Measurements from ENCODE around the gene COL6A1.

COL6A1 gene

DNA sequence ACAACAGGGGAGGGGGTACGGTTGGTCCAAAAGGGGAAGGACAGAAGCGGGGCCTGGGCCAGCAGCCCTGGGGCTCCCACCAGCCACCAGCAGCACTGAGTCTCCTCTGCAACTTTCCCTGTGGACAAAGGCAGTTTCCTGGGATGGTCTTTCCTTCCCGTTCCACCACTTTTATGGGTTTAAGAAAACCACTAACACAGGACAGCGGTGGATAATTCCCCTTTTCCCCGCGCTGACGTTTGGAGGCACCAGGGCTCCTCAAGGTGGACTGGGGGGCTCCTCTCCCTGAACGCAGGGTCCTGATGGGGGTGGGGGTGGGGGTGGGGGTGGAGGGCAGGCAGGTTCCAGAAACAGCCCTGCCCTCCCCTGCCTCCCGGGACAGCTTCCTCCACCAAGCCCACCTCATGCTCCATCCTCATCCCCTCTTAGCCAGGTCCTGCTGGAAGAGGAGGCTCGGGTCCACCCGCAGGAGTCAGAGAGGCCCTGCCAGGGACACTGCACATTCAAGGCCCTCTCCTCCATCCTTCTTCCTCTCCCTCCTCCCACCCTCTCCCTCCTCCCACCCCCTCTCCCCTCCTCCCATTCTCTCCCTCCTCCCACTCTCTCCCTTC is 4.8 kb upstream of the COL6A1 start:
- TF ChIP-seq POLR2AphosphoS5 (IDR thresholded peaks at IDR 0.05; ENCODE audit: low read depth, low read length) (no peak), SIN3A (IDR thresholded peaks at IDR 0.05; ENCODE audit: borderline replicate concordance, insufficient read depth, low read length) (no peak), FOXP2 (optimal IDR thresholded peaks at IDR 0.05; ENCODE audit: borderline replicate concordance, extremely low read depth, extremely low read length, insufficient read depth) (no peak), TAF1 (IDR thresholded peaks at IDR 0.05; ENCODE audit: borderline replicate concordance, insufficient read depth, low read length) (no peak)
- TF ChIP-seq, protein P1, sequence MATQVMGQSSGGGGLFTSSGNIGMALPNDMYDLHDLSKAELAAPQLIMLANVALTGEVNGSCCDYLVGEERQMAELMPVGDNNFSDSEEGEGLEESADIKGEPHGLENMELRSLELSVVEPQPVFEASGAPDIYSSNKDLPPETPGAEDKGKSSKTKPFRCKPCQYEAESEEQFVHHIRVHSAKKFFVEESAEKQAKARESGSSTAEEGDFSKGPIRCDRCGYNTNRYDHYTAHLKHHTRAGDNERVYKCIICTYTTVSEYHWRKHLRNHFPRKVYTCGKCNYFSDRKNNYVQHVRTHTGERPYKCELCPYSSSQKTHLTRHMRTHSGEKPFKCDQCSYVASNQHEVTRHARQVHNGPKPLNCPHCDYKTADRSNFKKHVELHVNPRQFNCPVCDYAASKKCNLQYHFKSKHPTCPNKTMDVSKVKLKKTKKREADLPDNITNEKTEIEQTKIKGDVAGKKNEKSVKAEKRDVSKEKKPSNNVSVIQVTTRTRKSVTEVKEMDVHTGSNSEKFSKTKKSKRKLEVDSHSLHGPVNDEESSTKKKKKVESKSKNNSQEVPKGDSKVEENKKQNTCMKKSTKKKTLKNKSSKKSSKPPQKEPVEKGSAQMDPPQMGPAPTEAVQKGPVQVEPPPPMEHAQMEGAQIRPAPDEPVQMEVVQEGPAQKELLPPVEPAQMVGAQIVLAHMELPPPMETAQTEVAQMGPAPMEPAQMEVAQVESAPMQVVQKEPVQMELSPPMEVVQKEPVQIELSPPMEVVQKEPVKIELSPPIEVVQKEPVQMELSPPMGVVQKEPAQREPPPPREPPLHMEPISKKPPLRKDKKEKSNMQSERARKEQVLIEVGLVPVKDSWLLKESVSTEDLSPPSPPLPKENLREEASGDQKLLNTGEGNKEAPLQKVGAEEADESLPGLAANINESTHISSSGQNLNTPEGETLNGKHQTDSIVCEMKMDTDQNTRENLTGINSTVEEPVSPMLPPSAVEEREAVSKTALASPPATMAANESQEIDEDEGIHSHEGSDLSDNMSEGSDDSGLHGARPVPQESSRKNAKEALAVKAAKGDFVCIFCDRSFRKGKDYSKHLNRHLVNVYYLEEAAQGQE (IDR thresholded peaks at IDR 0.05; ENCODE audit: insufficient read depth in 1 of 2, low read depth in 2 of 2, low read length in 2 of 2): no peak

DNA sequence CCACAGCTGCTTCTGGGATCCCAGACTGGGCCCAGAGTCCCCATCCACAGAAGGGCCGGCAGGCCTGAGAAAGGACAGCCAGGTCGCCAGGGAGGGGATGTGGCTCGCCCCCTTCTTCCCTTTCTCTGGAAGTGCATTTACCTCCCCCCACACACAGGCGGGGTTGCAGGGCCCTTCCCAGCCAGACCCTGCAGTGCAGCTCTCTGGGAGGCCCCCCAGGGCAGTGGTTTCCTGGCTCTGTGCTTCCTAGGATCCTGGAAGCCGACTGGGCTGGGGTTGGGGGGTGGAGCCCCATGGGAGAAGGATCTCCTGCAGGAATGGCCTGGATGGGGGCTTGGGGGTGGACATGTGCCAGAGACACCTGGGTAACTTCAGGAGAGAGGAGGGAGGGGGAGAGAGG is 4.2 kb upstream of the COL6A1 start:
- TF ChIP-seq, protein P1 (IDR thresholded peaks at IDR 0.05; ENCODE audit: insufficient read depth in 1 of 2, low read depth in 2 of 2, low read length in 2 of 2): no peak
- TF ChIP-seq TAF1 (IDR thresholded peaks at IDR 0.05; ENCODE audit: borderline replicate concordance, insufficient read depth, low read length) (no peak), SIN3A (IDR thresholded peaks at IDR 0.05; ENCODE audit: borderline replicate concordance, insufficient read depth, low read length) (no peak), FOXP2 (optimal IDR thresholded peaks at IDR 0.05; ENCODE audit: borderline replicate concordance, extremely low read depth, extremely low read length, insufficient read depth) (no peak), POLR2AphosphoS5 (IDR thresholded peaks at IDR 0.05; ENCODE audit: low read depth, low read length) (no peak)

DNA sequence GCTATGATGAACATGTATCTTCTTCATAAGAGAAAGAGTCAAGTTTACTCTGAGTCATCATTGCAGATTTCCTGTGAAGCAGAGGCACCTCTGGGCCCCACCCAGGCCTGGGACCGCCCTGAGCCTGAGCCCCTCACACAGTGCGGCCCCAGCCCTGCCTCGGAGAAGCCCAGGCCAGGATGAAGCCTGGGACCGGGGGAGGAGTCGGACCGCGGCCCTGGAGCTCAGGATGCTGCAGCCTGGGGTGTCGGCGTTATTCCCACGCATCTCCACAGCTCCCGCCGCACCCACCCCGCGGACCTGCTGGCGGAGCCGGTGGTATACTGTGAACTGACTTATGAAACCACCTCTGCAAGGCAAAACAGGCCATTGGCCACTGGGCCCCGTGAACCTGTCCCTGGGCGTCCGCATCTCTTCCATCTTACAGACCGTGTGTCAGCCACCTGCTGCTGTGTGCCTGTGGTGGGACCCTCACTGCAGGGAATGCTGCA is 2.4 kb upstream of the COL6A1 start:
- TF ChIP-seq TAF1 (IDR thresholded peaks at IDR 0.05; ENCODE audit: borderline replicate concordance, insufficient read depth, low read length): no peak
- TF ChIP-seq FOXP2 (optimal IDR thresholded peaks at IDR 0.05; ENCODE audit: borderline replicate concordance, extremely low read depth, extremely low read length, insufficient read depth): no peak
- TF ChIP-seq, protein P1 (IDR thresholded peaks at IDR 0.05; ENCODE audit: insufficient read depth in 1 of 2, low read depth in 2 of 2, low read length in 2 of 2): no peak
- TF ChIP-seq SIN3A (IDR thresholded peaks at IDR 0.05; ENCODE audit: borderline replicate concordance, insufficient read depth, low read length): no peak
- TF ChIP-seq POLR2AphosphoS5 (IDR thresholded peaks at IDR 0.05; ENCODE audit: low read depth, low read length): no peak

DNA sequence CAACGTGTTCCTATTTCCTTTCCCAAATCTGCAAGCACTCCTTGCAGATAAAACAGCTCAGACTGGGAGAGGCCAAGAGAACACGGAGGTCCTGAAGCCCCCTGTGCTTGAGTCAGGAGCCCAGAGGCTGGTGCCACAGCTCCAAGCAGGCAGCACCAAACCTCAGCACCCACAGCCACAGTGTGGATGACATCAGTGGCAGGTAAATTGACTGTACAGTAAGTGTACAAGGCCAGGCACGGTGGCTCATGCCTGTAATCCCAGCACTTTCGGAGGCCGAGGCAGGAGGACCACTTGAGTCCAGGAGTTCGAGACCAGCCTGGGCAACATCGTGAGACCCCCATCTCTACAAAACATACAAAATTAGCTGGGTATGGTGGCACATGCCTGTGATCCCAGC is 1.9 kb upstream of the COL6A1 start:
- TF ChIP-seq SIN3A (IDR thresholded peaks at IDR 0.05; ENCODE audit: borderline replicate concordance, insufficient read depth, low read length): no peak
- TF ChIP-seq FOXP2 (optimal IDR thresholded peaks at IDR 0.05; ENCODE audit: borderline replicate concordance, extremely low read depth, extremely low read length, insufficient read depth): no peak
- TF ChIP-seq TAF1 (IDR thresholded peaks at IDR 0.05; ENCODE audit: borderline replicate concordance, insufficient read depth, low read length): no peak
- TF ChIP-seq POLR2AphosphoS5 (IDR thresholded peaks at IDR 0.05; ENCODE audit: low read depth, low read length): no peak
- TF ChIP-seq, protein P1 (IDR thresholded peaks at IDR 0.05; ENCODE audit: insufficient read depth in 1 of 2, low read depth in 2 of 2, low read length in 2 of 2): no peak

Data from PFSK-1 (cell line).